ENCODE measurements around the gene SNX27. TPM values are rescaled to one million over a fixed set of nuclear protein-coding genes. Genes with fewer than 3 reads are reported as not detected.

SNX27 gene
- 17.7 and 21.0 TPM in 2 replicates for total RNA-seq

DNA sequence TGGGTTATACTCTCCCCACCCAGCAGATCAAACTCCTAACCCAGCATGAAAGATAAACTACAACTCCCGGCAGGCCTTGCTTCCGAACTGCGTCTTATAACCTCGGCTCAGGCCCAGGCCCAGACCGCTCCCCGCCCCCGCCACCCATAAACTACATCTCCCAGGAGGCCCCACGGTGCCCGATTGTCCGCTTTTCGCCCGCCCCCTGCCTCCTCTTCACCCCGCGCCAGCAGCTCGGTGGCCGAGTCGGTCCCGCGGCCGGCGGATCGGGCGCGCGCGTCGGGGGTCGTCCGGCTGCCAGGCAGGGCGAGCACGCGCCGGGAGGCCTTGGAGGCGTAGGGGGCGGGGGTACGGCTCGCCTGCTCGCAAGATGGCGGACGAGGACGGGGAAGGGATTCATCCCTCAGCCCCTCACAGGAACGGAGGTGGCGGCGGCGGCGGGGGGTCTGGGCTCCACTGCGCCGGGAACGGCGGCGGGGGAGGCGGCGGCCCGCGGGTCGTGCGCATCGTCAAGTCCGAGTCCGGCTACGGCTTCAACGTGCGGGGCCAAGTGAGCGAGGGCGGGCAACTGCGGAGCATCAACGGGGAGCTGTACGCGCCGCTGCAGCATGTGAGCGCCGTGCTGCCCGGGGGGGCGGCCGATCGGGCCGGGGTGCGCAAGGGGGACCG, at the start of gene SNX27:
SNX27 (plus strand) TSS at position 219 of the 669 bp plus-strand sequence; CDS start at position 371, 152 bp downstream.
- peak; percentile 33 for DNase-seq (ENCODE audit: extremely low read depth, low read depth, low spot score)

GRCh38 chr1:151562661-151563060, 49.2 kb upstream of the SNX27 start:
- no peak for DNase-seq (ENCODE audit: extremely low read depth, low read depth, low spot score)

DNA sequence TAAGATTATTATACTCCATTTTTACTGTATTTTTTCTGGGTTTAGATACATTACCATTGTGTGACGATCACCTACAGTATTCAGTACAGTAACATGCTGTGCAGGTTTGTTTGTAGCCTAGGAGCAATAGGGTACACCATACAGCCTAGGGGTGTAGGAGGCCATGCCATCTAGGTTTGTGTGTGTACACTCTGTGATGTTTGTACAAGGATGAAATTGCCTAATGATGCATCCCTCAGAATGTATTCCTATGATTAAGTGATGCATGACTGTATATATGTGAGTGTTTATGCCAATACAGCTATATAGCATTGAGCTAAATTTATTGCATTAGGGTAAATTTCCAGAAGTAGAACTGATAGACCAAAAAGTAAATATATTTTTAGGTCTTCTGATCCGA, 48.5 kb upstream of the SNX27 start:
- no peak for DNase-seq (ENCODE audit: extremely low read depth, low read depth, low spot score)

- DNase-seq (ENCODE audit: extremely low read depth, low read depth, low spot score): no peak
These were observed 46.2 kb upstream of the SNX27 start for GRCh38 chr1:151565502-151566189.

- DNase-seq (ENCODE audit: extremely low read depth, low read depth, low spot score): no peak
These were observed 43.2 kb upstream of the SNX27 start for GRCh38 chr1:151568626-151569088.

DNA sequence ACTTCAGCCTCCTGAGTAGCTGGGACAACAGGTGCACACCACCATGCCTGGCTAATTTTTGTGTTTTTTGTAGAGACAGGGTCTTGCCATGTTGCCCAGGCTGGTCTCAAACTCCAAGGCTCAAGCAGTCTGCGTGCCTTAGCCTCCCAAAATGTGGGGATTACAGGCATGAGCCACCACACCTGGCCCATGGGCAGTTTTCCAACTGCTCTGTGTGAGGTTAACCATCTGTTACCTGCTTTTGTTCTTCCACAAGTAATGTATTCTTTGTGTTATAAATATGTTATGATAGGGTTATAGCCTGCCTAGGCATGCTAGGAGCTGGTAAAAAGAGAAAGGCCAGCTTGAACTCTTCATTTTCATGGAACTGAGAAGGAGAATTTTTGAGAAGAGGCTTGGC, 41.0 kb upstream of the SNX27 start:
- no peak for DNase-seq (ENCODE audit: extremely low read depth, low read depth, low spot score)

GRCh38 chr1:151574575-151575529, 37.0 kb upstream of the SNX27 start:
- no peak for DNase-seq (ENCODE audit: extremely low read depth, low read depth, low spot score)

- DNase-seq (ENCODE audit: extremely low read depth, low read depth, low spot score): no peak
These were observed 34.7 kb upstream of the SNX27 start for GRCh38 chr1:151577173-151577572.

- no peak for DNase-seq (ENCODE audit: extremely low read depth, low read depth, low spot score)
These were observed 32.9 kb upstream of the SNX27 start for GRCh38 chr1:151578941-151579340.

- no peak for DNase-seq (ENCODE audit: extremely low read depth, low read depth, low spot score)
These were observed 32.2 kb upstream of the SNX27 start for GRCh38 chr1:151579436-151580225.

DNA sequence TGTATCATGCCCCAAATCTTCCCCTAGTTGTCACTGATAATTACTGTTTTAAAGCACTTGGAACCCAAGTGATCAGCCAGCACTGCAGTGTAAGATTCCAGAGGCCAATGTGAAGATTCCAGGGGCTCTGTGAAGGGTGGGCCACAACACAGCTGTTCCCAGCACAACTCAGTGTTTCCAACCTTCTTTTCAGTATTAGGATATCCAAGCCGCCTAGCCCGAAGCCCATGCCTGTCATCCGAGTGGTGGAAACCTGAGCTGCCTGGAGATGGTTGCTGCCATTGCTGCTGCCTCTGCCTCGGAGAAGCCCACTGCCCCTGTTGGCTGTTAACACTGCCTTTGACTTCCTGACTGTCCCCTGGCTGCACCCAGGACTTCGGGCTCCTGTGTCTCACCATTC, 30.4 kb upstream of the SNX27 start:
- DNase-seq (ENCODE audit: extremely low read depth, low read depth, low spot score): no peak

- DNase-seq (ENCODE audit: extremely low read depth, low read depth, low spot score): no peak
These were observed 29.9 kb upstream of the SNX27 start for GRCh38 chr1:151581921-151582320.

DNA sequence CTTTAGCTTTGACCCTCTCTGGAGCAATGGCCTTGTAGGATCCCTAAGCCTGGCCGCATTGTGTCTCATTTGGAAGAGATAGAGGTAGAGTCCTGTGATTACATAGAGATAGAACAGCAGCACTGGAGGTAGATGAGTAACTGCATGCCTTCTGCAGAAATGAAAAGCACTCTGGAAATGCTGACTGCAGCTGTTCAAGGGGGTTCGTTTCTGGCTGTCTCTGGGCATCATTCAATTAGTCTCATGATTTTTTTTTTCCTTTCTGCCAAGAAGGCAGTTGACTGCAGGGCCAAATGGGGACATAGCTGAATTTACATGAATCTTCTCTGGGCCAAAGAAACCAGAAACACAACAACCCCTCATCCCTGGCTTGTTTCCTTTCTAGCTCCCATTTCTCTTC, 28.1 kb upstream of the SNX27 start:
- no peak for DNase-seq (ENCODE audit: extremely low read depth, low read depth, low spot score)

GRCh38 chr1:151584278-151584677, 27.6 kb upstream of the SNX27 start:
- no peak for DNase-seq (ENCODE audit: extremely low read depth, low read depth, low spot score)

DNA sequence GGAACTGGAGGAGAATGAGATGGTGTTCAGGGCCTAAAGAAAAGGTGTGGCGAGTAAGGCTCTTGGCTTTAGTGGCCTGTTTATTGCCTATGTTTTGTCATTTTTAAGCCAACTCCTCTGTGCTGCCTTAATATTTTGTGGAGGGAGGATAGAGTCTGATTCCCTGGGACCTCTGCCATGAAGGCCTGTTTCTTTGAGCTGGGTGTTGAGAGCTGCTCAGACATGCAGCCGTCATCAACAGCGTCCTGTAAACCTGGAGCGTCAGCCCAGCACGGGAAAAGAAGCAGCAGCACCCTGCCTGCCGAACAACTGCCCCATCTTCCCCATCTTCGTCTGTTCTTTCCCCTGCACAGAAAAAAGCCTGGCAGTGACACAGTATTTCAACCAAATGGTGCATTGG, 27.1 kb upstream of the SNX27 start:
- no peak for DNase-seq (ENCODE audit: extremely low read depth, low read depth, low spot score)

DNA sequence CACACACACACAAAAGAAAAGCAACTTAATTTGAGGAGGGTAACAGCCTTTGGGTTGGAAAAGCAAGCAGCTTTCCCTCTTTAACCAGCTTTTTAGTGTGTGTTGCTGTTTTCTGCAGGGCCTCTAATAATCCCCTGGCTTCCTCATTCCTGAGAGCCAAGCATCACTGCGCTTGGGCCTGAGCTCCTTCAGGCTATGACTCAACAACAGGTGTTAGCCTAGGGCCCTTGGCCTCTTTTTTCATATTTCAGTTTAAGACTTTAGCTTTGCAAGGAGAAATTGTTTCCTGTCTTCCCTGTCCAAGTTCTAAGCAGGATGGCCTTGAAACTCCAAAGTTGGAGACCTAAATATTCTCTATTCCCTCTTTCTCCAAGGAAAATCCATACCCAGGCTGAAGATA, 26.2 kb upstream of the SNX27 start:
- no peak for DNase-seq (ENCODE audit: extremely low read depth, low read depth, low spot score)

GRCh38 chr1:151590961-151591360, 20.9 kb upstream of the SNX27 start:
- DNase-seq (ENCODE audit: extremely low read depth, low read depth, low spot score): no peak

- no peak for DNase-seq (ENCODE audit: extremely low read depth, low read depth, low spot score)
These were observed 18.1 kb upstream of the SNX27 start for GRCh38 chr1:151593730-151594129.

- DNase-seq (ENCODE audit: extremely low read depth, low read depth, low spot score): no peak
These were observed 17.7 kb upstream of the SNX27 start for GRCh38 chr1:151594143-151594625.
